Measurements from ENCODE around the gene IGFL2.
"Not testable (repeated sequence)": the region's sequence is repeated elsewhere in the genome, so short reads cannot be mapped to it uniquely, and the experiment has no call there.

Gene IGFL2

DNA sequence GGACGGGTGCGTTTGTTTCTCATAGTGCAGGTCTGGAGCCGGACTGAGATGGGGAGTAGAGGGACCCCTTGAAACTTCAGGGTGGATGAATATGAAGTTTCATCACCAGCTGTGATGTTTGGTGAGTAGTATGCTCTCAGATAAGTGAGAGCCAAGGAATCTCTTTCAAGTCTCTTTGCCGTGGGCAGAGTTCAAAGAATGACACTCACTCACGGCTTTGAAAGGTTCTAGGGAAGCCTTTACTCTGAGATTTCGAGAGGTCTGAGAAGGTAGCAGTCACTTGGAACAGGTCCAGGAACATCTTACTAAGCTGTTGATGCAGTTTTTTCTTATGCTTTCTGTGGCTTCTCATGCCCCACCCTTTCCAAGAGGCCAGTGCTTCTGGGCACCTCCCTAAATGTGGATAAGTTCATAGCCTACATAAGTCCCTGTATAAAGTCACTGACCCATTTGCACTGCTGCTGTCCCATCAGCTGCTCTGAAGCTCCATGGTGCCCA lies at the start of gene IGFL2:
Gene IGFL2 (plus strand): TSS at position 448 of the 498 bp plus-strand sequence. CDS start 41 bp downstream, at position 489.
- no peak for DNase-seq

DNA sequence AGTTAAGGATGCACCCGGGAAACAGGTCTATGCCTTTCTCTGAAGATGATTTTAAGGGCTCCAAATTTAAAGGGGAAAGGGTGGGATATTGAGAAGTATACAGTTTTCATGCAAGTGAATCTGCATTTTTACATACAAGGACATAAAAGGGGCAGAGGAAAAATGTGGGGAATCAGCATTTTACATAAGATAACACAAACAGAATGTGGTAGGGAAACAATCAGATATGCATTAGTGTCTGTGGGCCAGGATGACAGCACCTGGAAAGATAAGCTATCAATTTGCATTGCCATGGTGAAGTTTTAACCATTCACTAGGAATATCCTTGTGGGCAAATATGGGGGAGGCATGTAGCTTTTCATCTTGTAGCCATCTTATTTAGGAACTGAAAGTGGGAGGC lies 47.7 kb upstream of the IGFL2 start:
- DNase-seq: no peak

DNA sequence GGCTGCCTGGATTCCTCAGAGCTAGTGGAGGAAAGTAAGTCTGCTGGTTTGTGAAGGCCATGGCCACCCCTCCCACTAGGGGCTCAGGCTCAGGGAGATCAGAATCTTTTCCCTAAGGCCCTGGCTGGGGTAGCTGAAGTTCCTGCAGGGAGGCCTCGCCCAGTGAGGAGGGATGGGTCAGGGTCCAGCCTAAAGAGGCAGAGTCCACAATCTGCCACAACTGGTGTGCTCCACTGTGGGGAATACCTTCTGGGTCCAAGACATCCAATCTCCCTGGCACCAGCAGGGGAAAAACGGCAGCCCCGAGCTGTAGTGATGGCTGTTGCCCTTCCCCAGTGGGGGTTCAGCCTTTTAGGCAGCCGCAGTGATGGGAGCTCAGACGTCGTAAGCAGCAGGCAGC lies 46.7 kb upstream of the IGFL2 start:
- DNase-seq: no peak

DNA sequence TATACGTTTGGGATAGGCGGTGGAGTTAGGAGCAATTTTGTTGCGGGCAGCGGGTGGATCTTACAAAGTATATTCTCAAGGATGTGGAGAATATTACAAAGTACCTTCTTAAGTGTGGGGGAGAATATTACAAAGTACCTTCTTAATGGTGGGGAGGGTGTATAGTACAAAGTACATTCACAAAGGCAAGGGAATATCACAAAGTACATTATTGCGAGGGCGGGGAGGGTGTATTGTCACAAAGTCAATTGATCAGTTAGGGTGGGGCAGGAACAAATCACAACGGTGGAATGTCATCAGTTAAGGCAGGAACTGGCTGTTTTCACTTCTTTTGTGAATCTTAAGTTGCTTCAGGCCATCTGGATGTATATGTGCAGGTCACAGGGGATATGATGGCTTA lies 45.7 kb upstream of the IGFL2 start:
- DNase-seq: not testable (repeated sequence)

DNA sequence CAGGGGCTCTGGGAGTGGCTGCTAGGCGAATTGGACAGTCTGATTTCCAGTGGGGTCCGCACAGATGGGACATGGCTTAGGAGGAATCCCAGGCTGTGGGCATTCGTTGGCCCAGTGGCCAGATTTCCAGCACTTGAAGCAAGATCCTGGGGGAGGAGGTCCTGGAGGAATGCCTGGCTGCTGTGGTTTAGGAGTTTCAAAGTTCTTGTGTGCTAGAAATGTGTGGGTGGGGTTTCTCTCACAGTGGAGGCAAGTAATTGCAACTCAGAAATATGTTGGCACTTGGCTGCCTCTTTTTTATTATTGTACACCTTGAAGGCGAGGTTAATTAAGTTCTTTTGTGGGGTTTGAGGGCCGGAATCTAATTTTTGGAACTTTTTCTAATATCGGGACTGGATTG lies 40.7 kb upstream of the IGFL2 start:
- no peak for DNase-seq

DNA sequence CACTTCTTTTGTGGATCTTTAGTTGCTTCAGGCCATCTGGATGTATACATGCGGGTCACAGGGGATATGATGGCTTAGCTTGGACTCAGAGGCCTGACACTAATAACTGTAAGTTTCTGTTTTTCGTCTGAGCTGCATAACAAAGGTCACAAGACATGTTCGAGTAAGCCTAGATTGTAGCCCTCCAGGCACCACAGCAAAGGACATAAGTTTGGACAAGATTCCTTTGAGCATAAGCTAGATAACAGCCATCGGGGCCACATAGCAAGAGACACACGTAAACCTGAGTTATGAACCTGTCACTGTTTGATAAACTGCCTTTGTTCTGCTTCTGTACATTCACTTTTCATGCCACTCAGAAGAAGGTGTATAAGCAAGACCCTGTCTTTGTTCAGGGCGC lies 38.2 kb upstream of the IGFL2 start:
- DNase-seq: no peak

DNA sequence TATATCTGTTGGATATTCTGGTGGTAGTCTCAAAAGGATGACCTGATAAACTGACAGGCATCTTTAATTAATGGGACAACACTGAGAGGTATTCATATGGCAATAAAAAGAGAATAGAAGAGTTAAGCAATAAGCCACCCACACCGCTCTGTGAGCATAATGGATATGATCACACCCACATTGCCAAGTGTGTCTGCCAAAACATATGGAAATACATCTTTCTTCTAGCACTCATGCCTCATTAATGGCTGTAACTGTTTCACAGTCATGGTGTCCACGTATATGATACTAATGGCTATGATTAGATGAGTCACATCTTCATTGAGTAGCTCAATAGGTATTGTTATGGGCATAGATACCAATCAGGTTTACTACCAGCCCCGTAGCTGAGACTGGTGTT lies 36.7 kb upstream of the IGFL2 start:
- no peak for DNase-seq

DNA sequence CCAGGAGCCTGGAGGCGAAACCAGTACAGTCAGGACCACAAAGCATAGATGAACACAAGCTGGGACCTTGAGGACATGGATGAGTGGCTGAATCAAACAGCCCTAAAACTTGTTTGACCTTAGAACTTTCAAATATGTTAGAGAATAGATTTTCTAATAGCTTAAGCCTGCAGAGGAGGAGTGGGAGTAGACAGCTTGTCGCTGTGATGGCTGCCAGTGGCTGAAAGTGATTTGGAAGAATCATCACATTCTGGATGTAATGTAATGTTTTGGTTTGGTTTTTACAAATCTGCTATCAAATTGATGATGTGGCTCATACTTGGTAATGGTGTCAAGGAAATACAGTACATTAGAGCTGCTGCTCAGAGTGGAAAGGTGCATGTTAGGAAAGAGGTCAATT lies 35.5 kb upstream of the IGFL2 start:
- no peak for DNase-seq

DNA sequence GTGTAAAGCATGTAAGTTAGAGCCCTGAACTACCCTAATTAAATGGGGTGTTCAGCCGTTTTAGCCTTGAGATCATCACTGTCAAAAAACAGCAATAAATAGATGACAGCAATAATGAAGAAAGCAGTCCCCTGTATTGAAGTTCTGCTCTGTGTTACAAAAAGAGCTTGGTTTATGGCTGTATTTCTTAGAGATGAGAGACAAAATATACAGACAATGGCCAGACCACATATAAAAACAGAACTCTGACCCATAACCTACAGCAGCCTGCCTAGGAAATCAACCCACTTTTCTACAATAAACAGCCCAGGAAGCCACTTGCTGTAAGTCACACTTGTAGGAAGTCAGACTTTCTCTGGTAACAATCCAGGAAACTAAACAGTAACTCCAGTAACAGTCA lies 34.3 kb upstream of the IGFL2 start:
- no peak for DNase-seq

DNA sequence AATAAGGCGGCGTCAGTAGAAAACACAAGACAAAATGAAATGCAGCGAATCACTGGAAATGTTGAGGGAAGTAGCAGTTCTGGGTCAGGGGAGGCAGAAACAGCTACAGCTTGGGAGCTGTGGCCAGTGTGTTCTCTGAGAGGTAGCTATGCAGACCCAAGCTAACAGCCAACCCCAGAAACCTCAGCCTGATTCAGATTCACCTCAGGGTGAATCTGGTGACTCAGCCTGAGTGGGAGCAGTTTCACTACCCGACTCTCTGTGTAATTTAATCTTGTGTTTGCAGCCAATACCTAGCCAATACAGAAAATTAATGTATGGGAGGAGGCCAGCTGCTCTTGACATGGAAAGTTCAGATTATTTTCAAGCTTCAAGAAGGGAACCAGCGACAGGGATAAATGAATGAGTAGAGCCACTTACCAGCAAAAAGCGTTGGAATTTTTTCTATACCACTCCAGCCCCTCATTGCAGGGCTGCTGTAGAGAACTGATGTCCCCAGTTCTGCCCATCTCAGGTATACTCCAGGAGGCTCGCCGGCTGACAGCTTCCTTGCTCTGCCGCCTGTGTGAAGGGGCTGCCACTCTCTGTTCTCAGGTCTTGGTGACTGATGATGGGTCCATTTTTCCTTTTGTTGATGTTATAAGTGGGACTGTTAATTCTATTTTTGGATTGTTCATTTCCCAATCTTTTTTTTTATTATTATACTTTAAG lies 32.5 kb upstream of the IGFL2 start:
- peak; percentile 10 for DNase-seq

DNA sequence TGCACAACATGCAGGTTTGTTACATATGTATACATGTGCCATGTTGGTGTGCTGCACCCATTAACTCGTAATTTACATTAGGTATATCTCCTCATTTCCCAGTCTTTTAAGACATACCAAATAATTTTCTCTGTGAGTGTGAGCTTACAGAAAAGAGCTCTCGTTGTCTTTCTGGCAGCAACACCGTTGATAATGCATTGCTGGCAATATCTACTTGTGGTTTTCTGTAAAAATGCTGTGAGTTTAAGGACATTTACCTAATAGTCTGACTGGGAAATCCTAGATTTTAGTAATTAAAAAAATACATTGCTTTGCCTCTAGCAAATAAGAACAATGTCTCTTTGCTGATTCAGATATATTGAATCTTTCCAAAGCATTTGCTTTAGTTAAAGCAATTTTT lies 31.9 kb upstream of the IGFL2 start:
- DNase-seq: no peak

DNA sequence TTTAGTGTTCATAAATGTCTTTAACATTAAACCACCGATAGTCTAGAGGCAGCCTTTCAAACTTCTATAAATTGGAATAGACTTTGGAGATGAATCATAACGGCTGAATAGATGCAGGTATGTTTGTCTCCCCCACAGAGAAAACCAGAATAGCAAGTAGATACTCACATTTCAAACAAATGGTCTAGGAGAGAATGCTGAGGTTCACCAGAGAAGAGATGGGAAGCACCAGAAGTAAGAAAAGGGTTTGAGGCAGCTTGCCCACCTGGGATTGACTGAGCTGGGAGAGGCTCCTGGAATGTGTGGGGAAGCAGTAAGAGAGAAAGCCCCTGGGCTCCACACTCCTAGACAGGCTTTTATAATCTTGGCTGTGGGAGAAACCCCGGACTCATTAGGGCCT lies 29.9 kb upstream of the IGFL2 start:
- no peak for DNase-seq

DNA sequence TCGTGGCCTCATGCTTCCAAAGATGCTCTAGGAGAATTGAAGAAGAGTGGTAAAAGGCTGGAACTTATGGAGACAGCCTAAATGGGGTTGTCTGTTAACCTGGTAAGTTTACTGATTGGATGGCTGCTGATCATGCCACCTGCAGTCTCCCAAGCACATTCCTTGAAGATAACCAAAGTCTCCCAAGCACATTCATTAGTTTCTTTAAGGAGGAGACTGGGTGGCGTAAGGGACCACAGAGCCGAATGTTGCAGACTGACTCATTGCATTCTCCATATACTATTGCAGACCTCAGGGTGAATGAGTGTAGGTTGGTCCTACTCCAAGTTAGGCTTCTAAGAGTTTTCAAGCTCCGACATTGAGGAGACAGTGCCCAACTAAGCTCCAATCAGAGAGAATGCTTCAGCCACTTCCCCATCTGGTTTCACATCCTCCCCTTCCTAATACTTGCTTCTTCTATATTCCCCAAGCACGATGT lies 23.4 kb upstream of the IGFL2 start, which contains the start of gene IGFL3:
Gene IGFL3 (minus strand): TSS at position 51 of the 478 bp plus-strand sequence. CDS start 39 bp downstream, at position 12.
- DNase-seq: peak; percentile 4

DNA sequence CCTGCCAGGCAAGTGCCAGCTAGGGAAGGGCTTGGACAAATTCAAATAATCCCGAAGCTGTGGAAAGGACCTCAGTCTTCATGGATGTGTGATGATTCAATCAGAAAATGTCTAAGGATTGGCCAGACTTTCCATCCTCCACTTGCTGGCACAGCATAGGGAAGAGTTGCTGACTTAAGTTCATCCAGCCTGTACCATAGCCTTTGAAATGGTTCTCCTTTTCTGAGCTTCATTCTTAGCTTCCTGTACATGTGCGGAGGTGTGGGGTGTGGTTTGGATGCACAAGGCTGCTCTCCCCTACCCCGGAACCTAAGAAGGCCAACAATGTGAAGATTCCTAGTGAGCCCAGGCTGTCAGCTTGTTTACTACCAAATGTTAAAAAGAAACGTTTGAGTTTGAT lies 22.6 kb upstream of the IGFL2 start:
- peak; percentile 5 for DNase-seq

DNA sequence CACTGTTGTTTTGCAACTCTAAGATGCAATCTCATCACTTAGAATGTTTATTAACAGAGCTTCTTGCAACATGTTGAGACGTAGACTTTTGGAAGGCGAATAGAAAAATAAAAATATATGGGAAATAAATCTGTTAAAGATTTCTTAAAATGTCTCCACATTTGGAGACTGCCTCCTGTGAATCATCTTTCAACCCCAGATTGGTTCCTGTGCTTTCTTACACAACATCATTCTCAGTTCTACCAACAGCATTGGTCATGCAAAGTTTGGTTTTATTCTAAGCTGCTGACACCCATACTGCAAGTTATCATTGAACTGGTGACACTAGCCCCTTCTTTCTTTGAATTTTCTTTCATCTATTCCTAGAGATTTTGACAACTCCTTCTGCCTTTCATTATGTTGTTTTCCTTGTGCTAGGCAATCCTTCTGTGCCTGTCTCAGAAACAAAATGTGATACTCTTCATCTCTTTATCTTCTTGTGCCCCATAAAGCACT lies 21.9 kb upstream of the IGFL2 start:
- no peak for DNase-seq

DNA sequence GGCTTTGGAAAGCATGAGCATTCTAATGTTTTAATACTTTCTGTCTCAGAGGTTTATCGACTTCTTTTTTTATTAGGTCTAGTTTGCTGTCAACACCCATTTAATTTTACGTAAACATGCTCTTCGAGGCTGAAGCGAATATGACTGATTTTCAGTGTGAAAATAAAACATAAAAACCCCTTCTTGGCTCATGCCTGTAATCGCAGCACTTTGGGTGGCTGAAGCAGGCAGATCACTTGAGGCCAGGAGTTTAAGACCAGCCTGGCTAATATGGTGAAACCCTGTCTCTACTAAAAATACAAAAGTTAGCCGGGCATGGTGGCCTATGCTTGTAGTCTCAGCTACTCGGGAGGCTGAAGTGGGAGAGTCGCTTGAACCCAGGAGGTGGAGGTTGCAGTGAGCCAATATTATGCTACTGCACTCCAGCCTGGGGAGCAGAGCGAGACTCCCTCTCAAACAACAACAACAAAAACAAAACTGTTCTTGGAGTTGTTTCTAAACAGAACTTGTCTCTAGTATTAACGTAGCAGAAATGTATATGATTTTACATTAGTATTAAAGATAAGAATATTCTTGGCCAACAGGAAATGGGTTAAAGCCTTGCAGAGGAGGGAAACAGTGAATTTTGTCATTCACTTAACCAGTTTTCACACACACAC lies 16.4 kb upstream of the IGFL2 start:
- DNase-seq: no peak

DNA sequence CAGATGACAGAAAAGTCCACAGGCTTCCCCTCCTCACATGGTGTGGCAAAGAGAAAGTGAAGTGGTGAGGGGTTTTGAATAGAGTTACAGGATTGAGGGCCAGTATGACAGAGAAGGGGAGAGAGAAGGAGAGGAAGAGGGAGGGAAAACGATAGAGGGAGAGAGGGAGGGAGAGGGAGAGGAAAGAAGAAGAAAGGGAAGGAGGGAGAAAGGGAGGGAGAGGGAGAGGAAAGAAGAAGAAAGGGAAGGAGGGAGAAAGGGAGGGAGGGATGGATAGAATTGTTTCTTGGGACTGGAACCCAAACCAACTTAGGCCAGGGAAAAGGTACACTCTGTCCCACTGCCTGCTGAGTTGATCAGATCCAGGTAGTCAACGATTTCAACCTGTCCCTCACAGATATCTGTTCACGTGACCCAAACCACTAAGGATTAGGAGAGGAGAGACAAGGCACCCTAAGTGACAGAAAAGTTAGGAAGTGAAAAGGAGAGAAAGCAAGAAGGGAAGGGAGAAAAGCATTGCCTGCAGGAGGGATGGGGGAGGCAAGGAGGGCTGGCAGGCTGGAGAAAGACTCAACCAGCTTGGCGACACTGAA lies 15.4 kb upstream of the IGFL2 start:
- DNase-seq: no peak

DNA sequence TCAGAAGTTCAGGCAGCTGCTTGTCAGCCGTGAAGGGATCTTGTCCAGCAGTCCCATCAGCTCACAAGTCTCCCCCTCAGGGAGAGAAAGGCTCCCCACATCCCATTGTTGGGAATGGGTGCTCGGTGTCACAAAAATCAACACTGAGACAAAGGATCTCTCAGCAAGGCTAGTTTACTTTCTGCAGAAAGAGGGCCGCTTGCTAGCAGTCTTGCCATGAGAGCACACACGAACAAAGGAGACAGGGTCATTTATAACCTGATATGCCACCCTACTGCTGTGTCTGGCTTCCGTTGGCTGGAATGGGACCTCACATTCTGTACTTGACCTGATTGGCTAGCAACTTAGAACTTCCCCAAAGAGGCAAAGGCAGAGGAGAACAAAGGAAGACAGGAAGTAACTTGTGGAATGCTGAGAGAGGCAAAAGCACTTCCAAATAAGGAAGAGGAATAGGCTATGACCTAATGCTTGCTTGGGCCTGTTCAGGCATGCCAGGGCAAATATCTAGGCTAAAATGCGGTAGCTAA lies 14.9 kb upstream of the IGFL2 start:
- DNase-seq: peak; percentile 41

DNA sequence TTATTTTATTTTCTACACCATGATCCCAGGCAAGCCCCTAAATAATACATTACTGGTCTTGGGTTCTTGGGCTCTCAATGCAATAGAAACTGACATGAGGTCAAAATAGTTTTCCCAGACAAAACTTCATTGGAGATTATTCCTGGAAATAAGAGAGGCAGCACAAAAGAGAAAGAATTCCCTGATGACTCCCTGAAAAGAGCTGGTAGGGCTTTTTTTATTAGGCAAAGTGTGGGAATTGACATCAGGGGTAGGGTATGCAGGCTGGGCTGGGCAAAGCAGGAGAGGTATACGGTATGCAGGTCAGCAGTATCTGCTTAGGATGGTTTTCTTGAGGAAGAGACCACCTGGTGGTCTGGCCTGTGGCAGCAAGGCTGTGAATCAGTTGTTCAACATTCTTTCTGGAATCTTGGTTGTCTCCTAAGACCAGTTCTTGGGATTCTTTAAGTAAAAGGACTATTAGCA lies 14.2 kb upstream of the IGFL2 start:
- DNase-seq: no peak

DNA sequence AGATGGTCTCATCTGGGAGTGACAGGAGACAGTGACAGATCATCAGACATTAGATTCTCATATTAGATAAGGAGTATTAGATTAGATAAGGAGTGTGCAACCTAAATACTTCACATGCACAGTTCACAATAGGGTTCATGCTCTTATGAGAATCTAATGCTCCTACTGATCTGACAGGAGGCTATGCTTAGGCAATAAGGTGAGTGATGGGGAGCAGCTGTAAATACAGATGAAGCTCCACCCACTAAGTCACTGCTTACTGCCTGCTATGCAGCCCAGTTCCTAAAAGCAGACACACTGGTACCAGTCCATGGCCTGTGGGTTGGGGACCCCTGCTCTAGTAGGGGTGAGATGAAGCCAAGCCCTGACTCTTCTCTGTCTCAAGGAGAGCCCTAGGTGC lies 13.5 kb upstream of the IGFL2 start:
- DNase-seq: no peak

DNA sequence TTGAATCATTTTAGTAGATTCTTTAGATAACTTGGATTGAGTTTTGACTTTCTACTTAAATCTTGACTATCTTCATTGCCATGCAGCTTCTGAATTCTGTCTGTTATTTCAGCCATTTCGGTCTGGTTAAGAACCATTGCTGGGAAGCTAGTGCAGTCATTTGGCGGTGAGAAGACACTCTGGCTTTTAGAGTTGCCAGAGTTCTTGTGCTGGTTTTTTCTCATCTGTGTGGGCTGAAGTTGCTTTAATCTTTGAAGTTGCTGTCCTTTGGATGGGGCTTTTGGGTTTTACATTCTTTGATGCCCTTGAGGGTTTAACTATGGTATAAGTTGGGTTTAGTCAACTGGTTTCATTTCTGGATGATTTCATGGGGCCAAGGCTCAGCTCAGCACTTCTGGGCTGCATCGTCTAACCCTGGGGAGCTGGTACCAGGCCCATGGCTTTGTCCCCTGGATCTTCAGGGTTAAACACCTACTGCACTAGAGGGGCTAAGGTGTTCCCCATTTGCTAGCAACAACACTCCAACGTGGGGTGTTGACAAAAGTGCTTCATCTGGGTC lies 10.0 kb upstream of the IGFL2 start:
- no peak for DNase-seq

DNA sequence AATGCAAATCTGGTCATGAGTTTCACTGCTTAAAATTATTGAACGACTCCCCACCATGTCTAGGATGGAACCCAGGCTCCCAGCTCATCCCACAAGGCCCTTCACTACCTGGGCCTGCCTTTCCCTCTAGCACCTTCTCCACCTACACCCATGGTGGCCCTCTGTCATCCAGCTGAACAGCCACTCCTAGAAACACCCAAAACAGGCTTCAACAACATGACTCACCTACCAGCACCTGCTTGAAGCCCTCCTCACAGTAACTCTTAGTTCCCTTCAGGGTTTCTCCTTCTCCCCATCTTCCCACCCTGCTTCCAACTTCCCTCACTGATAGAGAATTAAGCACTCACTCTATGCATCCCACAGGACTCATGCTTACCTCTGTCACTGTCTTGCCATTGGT lies 6.6 kb upstream of the IGFL2 start:
- DNase-seq: no peak

DNA sequence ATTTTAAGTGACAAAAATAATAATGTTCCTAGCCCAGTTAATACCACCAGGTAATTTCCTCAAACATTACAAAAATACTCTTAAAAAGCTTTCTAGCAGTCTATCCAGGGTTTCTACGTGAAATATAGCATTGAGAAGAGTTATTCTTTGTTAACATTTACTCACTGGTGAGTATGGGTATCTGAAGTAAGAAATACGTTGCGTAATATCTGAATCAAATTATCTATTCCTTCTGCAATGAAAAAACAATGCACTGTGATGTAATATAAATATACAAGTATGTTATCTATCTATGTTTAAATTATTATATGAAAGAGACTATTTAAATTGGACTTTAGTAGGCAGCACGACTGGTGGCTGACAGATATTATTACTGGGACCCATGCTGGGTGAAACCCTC lies 5.7 kb upstream of the IGFL2 start:
- DNase-seq: no peak

Data from midbrain (tissue), 1 donor.